HepG2 (cell line): Measurements from ENCODE around the gene ALG5. TPM values are rescaled to one million over a fixed set of nuclear protein-coding genes. Genes with fewer than 3 reads are reported as not detected.

Experiments used
- BORCS8-MEF2B ChIP-seq: sonication (generic); formaldehyde crosslinking; IDR thresholded peaks from 2 replicates; pipeline ENCODE4 v1.8.0; 2022; ENCODE audit warnings: mild to moderate bottlenecking, missing genetic modification reagents
- EHMT2 ChIP-seq: fragments of 200-600 bp; sonication (generic); IDR thresholded peaks from 2 replicates; pipeline ENCODE4 v1.7.0; 2017; ENCODE audit warnings: antibody characterized with exemption, low read depth, low read length, borderline replicate concordance
- FOXA3 ChIP-seq: IDR thresholded peaks from 2 replicates; pipeline ENCODE4 v1.6.1; 2016; ENCODE audit warnings: missing genetic modification reagents, missing compliant biosample characterization
- FOXM1 ChIP-seq: sonication (generic); formaldehyde crosslinking; IDR thresholded peaks from 2 replicates; pipeline ENCODE4 v1.5.0; 2020; ENCODE audit warnings: missing genetic modification reagents
- HES4 ChIP-seq: sonication (generic); formaldehyde crosslinking; IDR thresholded peaks from 2 replicates; pipeline ENCODE4 v1.9.0; 2021; ENCODE audit warnings: mild to moderate bottlenecking, missing genetic modification reagents, borderline replicate concordance
- PHF8 ChIP-seq: sonication (generic); formaldehyde crosslinking; IDR thresholded peaks from 2 replicates; pipeline ENCODE4 v1.5.0; 2020; ENCODE audit warnings: missing genetic modification reagents
- SP5 ChIP-seq: IDR thresholded peaks from 2 replicates; pipeline ENCODE4 v1.6.1; 2016; ENCODE audit warnings: low read depth, borderline replicate concordance
- TAF1 ChIP-seq: sonication (generic); formaldehyde crosslinking; IDR thresholded peaks from 2 replicates; pipeline ENCODE4 v1.4.0; 2020; ENCODE audit warnings: missing genetic modification reagents
- ZNF331 ChIP-seq: sonication (generic); formaldehyde crosslinking; IDR thresholded peaks from 2 replicates; pipeline ENCODE4 v1.4.0; 2020; ENCODE audit warnings: missing genetic modification reagents
- ZNF569 ChIP-seq: sonication (generic); formaldehyde crosslinking; IDR thresholded peaks from 2 replicates; pipeline ENCODE4 v1.5.0; 2020; ENCODE audit warnings: mild to moderate bottlenecking, missing genetic modification reagents, moderate library complexity, borderline replicate concordance
- ZNF772 ChIP-seq: sonication (generic); formaldehyde crosslinking; IDR thresholded peaks from 2 replicates; pipeline ENCODE4 v1.5.0; 2020; ENCODE audit warnings: mild to moderate bottlenecking, missing genetic modification reagents
- ZNF816 ChIP-seq: sonication (generic); formaldehyde crosslinking; IDR thresholded peaks from 2 replicates; pipeline ENCODE4 v1.8.0; 2022; ENCODE audit warnings: missing genetic modification reagents, mild to moderate bottlenecking, borderline replicate concordance
- polyA plus RNA-seq, 8 experiments: library from polyadenylated mRNA; depleted of rRNA in 3 of 8; stranded (reverse) in 7 of 8; unstranded in 1 of 8; fragments of >200 nt; fragmentation: Illumina TruSeq in 4 of 8; extraction: Trizol in 4 of 8; gene quantifications; 2 replicates each; pipeline versions ENCODE4 v1.2.1 to v1.2.3, GENCODE V29; 2011 to 2016; ENCODE audit warnings: low read depth in 4 of 8, missing spikeins in 1 of 8, mixed read lengths in 1 of 8; ENCODE audit not compliant: insufficient read depth in 1 of 8
- total RNA-seq, 5 experiments: library from RNA; depleted of rRNA; stranded (reverse); fragments of >200 nt; fragmentation: Illumina TruSeq; extraction: Trizol; gene quantifications; 2 replicates each; pipeline ENCODE4 v1.2.3, GENCODE V29; 2016; ENCODE audit warnings: low read depth in 1 of 5
- TF ChIP-seq, protein P1 (sequence below): sonication (generic); formaldehyde crosslinking; IDR thresholded peaks from 2 replicates; pipeline ENCODE4 v1.5.1; 2020; ENCODE audit warnings: mild to moderate bottlenecking, moderate library complexity, missing genetic modification reagents
- TF ChIP-seq, protein P2 (sequence below): sonication (generic); formaldehyde crosslinking; IDR thresholded peaks from 2 replicates; pipeline ENCODE4 v1.9.0; 2021; ENCODE audit warnings: mild to moderate bottlenecking, missing genetic modification reagents

Gene ALG5
- total and polyA plus RNA-seq, 2 of the 13 experiments (the other 11 are each of a cell fraction or from before 2014, with no cell fraction given), result 27.8 to 51.1 TPM

DNA sequence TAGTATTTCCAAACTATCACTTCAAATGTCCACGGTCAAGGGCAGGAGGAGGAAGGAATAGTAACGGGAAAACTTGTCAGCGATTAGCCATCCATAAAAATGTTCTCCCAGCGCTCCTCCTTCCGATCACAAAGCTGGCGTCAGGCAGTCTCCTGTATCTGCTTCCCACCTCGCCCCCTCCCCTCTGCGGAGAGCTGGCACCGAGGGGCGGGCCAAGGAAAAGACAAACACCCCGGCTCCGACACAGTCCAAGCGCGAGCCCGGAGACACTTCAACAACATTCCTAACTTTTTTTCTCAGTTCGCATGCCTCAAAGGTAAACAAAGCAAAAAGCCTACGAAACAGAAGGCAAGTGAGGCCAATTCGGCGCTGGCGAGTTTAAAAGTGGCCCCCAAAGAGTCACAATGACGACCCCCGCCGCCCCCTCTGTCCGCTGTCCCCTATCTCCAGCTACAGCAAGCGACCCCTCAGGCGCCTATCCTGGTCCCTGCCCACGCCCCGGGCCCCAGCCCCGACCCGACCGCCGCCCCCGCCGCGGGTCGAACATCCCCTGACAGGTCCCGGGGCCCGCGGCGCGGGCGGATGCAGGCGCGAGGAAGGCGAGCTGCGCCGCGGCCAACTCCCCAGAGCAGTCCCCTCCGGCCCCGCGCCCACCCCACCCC is 79.8 kb downstream of the ALG5 start (continued):
- TF ChIP-seq, protein P1, sequence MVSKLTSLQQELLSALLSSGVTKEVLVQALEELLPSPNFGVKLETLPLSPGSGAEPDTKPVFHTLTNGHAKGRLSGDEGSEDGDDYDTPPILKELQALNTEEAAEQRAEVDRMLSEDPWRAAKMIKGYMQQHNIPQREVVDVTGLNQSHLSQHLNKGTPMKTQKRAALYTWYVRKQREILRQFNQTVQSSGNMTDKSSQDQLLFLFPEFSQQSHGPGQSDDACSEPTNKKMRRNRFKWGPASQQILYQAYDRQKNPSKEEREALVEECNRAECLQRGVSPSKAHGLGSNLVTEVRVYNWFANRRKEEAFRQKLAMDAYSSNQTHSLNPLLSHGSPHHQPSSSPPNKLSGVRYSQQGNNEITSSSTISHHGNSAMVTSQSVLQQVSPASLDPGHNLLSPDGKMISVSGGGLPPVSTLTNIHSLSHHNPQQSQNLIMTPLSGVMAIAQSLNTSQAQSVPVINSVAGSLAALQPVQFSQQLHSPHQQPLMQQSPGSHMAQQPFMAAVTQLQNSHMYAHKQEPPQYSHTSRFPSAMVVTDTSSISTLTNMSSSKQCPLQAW, result peak; percentile 57; the same call in 1 of the 2 replicates
- peak; percentile 55 for TF ChIP-seq TAF1 (CRISPR knock-in tag)
- TF ChIP-seq EHMT2, result no peak
- no peak for TF ChIP-seq ZNF816 (CRISPR knock-in tag)
- TF ChIP-seq FOXM1, result no peak
- TF ChIP-seq, protein P2, sequence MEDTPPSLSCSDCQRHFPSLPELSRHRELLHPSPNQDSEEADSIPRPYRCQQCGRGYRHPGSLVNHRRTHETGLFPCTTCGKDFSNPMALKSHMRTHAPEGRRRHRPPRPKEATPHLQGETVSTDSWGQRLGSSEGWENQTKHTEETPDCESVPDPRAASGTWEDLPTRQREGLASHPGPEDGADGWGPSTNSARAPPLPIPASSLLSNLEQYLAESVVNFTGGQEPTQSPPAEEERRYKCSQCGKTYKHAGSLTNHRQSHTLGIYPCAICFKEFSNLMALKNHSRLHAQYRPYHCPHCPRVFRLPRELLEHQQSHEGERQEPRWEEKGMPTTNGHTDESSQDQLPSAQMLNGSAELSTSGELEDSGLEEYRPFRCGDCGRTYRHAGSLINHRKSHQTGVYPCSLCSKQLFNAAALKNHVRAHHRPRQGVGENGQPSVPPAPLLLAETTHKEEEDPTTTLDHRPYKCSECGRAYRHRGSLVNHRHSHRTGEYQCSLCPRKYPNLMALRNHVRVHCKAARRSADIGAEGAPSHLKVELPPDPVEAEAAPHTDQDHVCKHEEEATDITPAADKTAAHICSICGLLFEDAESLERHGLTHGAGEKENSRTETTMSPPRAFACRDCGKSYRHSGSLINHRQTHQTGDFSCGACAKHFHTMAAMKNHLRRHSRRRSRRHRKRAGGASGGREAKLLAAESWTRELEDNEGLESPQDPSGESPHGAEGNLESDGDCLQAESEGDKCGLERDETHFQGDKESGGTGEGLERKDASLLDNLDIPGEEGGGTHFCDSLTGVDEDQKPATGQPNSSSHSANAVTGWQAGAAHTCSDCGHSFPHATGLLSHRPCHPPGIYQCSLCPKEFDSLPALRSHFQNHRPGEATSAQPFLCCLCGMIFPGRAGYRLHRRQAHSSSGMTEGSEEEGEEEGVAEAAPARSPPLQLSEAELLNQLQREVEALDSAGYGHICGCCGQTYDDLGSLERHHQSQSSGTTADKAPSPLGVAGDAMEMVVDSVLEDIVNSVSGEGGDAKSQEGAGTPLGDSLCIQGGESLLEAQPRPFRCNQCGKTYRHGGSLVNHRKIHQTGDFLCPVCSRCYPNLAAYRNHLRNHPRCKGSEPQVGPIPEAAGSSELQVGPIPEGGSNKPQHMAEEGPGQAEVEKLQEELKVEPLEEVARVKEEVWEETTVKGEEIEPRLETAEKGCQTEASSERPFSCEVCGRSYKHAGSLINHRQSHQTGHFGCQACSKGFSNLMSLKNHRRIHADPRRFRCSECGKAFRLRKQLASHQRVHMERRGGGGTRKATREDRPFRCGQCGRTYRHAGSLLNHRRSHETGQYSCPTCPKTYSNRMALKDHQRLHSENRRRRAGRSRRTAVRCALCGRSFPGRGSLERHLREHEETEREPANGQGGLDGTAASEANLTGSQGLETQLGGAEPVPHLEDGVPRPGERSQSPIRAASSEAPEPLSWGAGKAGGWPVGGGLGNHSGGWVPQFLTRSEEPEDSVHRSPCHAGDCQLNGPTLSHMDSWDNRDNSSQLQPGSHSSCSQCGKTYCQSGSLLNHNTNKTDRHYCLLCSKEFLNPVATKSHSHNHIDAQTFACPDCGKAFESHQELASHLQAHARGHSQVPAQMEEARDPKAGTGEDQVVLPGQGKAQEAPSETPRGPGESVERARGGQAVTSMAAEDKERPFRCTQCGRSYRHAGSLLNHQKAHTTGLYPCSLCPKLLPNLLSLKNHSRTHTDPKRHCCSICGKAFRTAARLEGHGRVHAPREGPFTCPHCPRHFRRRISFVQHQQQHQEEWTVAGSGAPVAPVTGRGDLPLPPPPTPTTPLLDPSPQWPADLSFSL, result no peak
- TF ChIP-seq BORCS8-MEF2B (CRISPR knock-in tag), result no peak
- TF ChIP-seq HES4 (CRISPR knock-in tag), result no peak
- TF ChIP-seq ZNF772 (CRISPR knock-in tag), result no peak
- no peak for TF ChIP-seq ZNF569 (CRISPR knock-in tag)
- TF ChIP-seq SP5, result peak; percentile 51
- TF ChIP-seq FOXA3 (CRISPR knock-in tag), result peak; percentile 50; the same call in 1 of the 2 replicates
- TF ChIP-seq ZNF331 (CRISPR knock-in tag), result 0 out of 2 replicates have a peak, but pooled peaks have one; percentile 16
- peak; percentile 42; the same call in 1 of the 2 replicates for TF ChIP-seq PHF8
